ENCODE results near the gene HIBCH. TPM values are rescaled to one million over a fixed set of nuclear protein-coding genes. Genes with fewer than 3 reads are reported as not detected.

Gene HIBCH
- total RNA-seq, 2 donors from 2014 or later = 30.8 to 46.7 TPM

DNA sequence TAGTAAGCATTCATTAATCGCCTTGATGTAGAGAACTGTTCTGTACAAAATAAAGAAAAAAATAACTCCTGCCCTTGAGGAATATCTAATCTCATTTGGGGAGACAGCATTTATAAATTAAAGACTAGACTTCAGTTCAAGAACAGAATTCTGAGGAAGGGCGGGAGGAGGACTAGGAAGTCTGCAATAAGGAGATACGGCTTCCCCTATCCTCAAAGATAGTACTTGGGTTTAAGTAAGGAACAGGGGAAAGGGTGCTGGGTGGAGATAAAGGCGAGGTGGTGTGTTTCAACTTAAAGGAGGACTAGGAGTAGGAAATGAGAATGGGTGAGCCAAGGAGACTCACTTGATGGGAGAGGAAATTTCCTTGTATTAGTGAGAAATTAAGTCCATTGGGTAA lies 135.2 kb downstream of the HIBCH start:
- no peak overlapping the region for H3K9ac ChIP-seq (ENCODE audit: extremely low read depth, low read length, poor library complexity, severe bottlenecking)
- H3K4me3 Mint-ChIP-seq = no peak overlapping the region
- H3K4me1 ChIP-seq (ENCODE audit: control insufficient read depth, insufficient read depth, low read length) = no peaks in the 10 kb centered on the region
- peaks cover 12% of the 10 kb centered on the region for H3K27me3 ChIP-seq (ENCODE audit: control insufficient read depth, insufficient read depth, low read length, poor library complexity, severe bottlenecking)
- WGBS, 2 experiments (ENCODE audit: insufficient coverage in 1 of 2, insufficient read length in 1 of 2) = 92 to 100% methylated on average over 1 to 3 of the region's 4 CpGs
- no peak overlapping the region for H3K4me3 ChIP-seq (ENCODE audit: low read length)
- TF ChIP-seq, protein P1, sequence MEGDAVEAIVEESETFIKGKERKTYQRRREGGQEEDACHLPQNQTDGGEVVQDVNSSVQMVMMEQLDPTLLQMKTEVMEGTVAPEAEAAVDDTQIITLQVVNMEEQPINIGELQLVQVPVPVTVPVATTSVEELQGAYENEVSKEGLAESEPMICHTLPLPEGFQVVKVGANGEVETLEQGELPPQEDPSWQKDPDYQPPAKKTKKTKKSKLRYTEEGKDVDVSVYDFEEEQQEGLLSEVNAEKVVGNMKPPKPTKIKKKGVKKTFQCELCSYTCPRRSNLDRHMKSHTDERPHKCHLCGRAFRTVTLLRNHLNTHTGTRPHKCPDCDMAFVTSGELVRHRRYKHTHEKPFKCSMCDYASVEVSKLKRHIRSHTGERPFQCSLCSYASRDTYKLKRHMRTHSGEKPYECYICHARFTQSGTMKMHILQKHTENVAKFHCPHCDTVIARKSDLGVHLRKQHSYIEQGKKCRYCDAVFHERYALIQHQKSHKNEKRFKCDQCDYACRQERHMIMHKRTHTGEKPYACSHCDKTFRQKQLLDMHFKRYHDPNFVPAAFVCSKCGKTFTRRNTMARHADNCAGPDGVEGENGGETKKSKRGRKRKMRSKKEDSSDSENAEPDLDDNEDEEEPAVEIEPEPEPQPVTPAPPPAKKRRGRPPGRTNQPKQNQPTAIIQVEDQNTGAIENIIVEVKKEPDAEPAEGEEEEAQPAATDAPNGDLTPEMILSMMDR (conservative IDR thresholded peaks at IDR 0.05) = no peak
- peaks cover 5% of the 10 kb centered on the region for H3K27me3 Mint-ChIP-seq (ENCODE audit: insufficient read depth)
- no peak overlapping the region for H3K27ac Mint-ChIP-seq
- no peaks in the 10 kb centered on the region for H3K36me3 ChIP-seq (ENCODE audit: control insufficient read depth, insufficient read depth, low read length)
- H3K9me3 ChIP-seq (ENCODE audit: control insufficient read depth, low read length) = no peaks in the 10 kb centered on the region
- no peaks in the 10 kb centered on the region for H3K36me3 Mint-ChIP-seq (ENCODE audit: low read depth)
- H3K9me3 Mint-ChIP-seq = no peaks in the 10 kb centered on the region
- no peak overlapping the region for H3K27ac ChIP-seq (ENCODE audit: low read depth, low read length)
- peaks cover 4% of the 10 kb centered on the region for H3K4me1 Mint-ChIP-seq
- DNase-seq = no peak

DNA sequence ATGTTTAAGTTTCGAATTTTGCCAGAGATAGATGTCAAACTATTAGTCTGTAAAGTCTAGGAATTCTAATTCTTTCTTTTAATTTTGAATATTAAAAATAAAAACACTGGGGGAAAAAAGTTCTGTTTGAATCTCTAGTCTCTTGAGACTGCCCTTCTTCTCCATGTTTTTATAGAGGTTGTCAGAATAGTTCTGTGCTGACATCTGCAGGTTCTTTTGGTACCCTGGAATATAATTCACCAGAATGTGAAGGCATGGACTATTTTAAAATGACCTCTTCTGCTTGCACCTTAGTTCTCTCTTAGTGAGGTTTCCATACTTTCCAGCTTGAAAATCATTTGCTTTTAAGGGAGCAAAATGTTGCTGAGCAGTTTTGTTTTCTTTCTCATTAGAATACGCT lies 136.1 kb downstream of the HIBCH start:
- 100% methylated on average over 1 of the region's 2 CpGs for WGBS, 2 experiments (ENCODE audit: insufficient coverage in 1 of 2, insufficient read length in 1 of 2)
- H3K36me3 Mint-ChIP-seq (ENCODE audit: low read depth) = no peaks in the 10 kb centered on the region
- H3K4me3 Mint-ChIP-seq = no peak overlapping the region
- TF ChIP-seq, protein P1 (conservative IDR thresholded peaks at IDR 0.05) = no peak
- no peak overlapping the region for H3K9ac ChIP-seq (ENCODE audit: extremely low read depth, low read length, poor library complexity, severe bottlenecking)
- H3K9me3 ChIP-seq (ENCODE audit: control insufficient read depth, low read length) = no peaks in the 10 kb centered on the region
- H3K4me1 Mint-ChIP-seq = peaks cover 4% of the 10 kb centered on the region
- H3K36me3 ChIP-seq (ENCODE audit: control insufficient read depth, insufficient read depth, low read length) = no peaks in the 10 kb centered on the region
- DNase-seq = no peak
- no peaks in the 10 kb centered on the region for H3K4me1 ChIP-seq (ENCODE audit: control insufficient read depth, insufficient read depth, low read length)
- H3K27ac ChIP-seq (ENCODE audit: low read depth, low read length) = no peak overlapping the region
- H3K27me3 ChIP-seq (ENCODE audit: control insufficient read depth, insufficient read depth, low read length, poor library complexity, severe bottlenecking) = peaks cover 12% of the 10 kb centered on the region
- H3K4me3 ChIP-seq (ENCODE audit: low read length) = no peak overlapping the region
- H3K9me3 Mint-ChIP-seq = no peaks in the 10 kb centered on the region
- H3K27me3 Mint-ChIP-seq (ENCODE audit: insufficient read depth) = peaks cover 5% of the 10 kb centered on the region
- no peak overlapping the region for H3K27ac Mint-ChIP-seq

DNA sequence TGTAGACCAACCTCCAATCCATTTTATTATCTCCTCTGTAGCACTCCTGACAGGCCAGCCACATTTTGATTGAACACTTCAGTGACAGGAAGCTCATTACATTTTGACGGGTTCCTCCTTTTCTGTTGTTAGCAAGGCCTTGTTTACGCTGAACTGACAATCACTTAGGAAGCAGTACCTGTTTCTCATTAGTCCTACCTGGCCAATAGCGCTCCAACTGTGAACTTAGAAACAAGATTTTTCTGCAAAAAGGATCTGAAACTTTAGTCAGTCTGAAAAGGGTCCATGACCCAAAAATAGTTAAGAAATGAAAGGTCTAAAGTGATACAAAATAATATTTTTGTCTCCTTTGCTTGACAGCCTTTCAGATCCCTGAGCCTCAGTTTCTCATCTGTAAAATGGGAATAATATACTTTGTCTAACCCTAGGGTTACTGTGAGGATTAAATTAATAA lies 137.5 kb downstream of the HIBCH start:
- H3K27ac Mint-ChIP-seq = no peak overlapping the region
- H3K4me3 ChIP-seq (ENCODE audit: low read length) = no peak overlapping the region
- H3K27me3 Mint-ChIP-seq (ENCODE audit: insufficient read depth) = peaks cover 14% of the 10 kb centered on the region
- no peak overlapping the region for H3K4me3 Mint-ChIP-seq
- H3K4me1 Mint-ChIP-seq = peaks cover 11% of the 10 kb centered on the region
- H3K36me3 Mint-ChIP-seq (ENCODE audit: low read depth) = no peaks in the 10 kb centered on the region
- H3K9ac ChIP-seq (ENCODE audit: extremely low read depth, low read length, poor library complexity, severe bottlenecking) = no peak overlapping the region
- TF ChIP-seq, protein P1 (conservative IDR thresholded peaks at IDR 0.05) = no peak
- H3K9me3 Mint-ChIP-seq = no peaks in the 10 kb centered on the region
- 90 to 93% methylated on average over 3 of the region's 3 CpGs for WGBS, 2 experiments (ENCODE audit: insufficient coverage in 1 of 2, insufficient read length in 1 of 2)
- H3K9me3 ChIP-seq (ENCODE audit: control insufficient read depth, low read length) = no peaks in the 10 kb centered on the region
- H3K27me3 ChIP-seq (ENCODE audit: control insufficient read depth, insufficient read depth, low read length, poor library complexity, severe bottlenecking) = peaks cover 12% of the 10 kb centered on the region
- no peak overlapping the region for H3K27ac ChIP-seq (ENCODE audit: low read depth, low read length)
- DNase-seq = no peak
- H3K36me3 ChIP-seq (ENCODE audit: control insufficient read depth, insufficient read depth, low read length) = no peaks in the 10 kb centered on the region
- H3K4me1 ChIP-seq (ENCODE audit: control insufficient read depth, insufficient read depth, low read length) = peaks cover 5% of the 10 kb centered on the region
